Fibroblast of lung (primary cell): ENCODE results near the gene C6orf132. TPM values are rescaled to one million over a fixed set of nuclear protein-coding genes. Genes with fewer than 3 reads are reported as not detected.

Experiments
- DNase-seq, 2 donors: peaks; one replicate each; pipeline versions ENCODE4 v3.0.0 to v3.0.0-alpha.2; 2010; ENCODE audit warnings: low read depth in 2 of 2
- H2AFZ ChIP-seq: 2 replicates; pipeline ENCODE4 v1.5.1; 2012; ENCODE audit warnings: low read length, control low read depth, inconsistent platforms
- H3K27ac ChIP-seq: 2 replicates; pipeline ENCODE4 v1.5.1; 2011; ENCODE audit warnings: low read length, control low read depth; ENCODE audit not compliant: insufficient read depth
- H3K27me3 ChIP-seq: 2 replicates; pipeline ENCODE4 v1.5.1; 2011; ENCODE audit warnings: mild to moderate bottlenecking, low read length; ENCODE audit not compliant: control insufficient read depth, insufficient read depth
- H3K36me3 ChIP-seq: 2 replicates; pipeline ENCODE4 v1.5.1; 2011; ENCODE audit warnings: low read length; ENCODE audit not compliant: control insufficient read depth, insufficient read depth
- H3K4me1 ChIP-seq: 2 replicates; pipeline ENCODE4 v1.5.1; 2011; ENCODE audit warnings: low read length; ENCODE audit not compliant: control insufficient read depth, insufficient read depth; ENCODE audit errors: extremely low read depth
- H3K4me2 ChIP-seq: 2 replicates; pipeline ENCODE4 v1.5.1; 2011; ENCODE audit warnings: low read length, control low read depth; ENCODE audit not compliant: insufficient read depth; ENCODE audit errors: extremely low read depth
- H3K4me3 ChIP-seq, 4 experiments: fragments of 200-600 bp in 1 of 4; sonication (generic) in 1 of 4; replicated peaks in 1 of 4; 2 replicates each; pipeline ENCODE4 v1.5.1; 2011 to 2016; ENCODE audit warnings: low read length in 4 of 4, low read depth in 3 of 4, mild to moderate bottlenecking in 3 of 4, control low read depth in 2 of 4, inconsistent platforms in 1 of 4, mixed read lengths in 1 of 4; ENCODE audit not compliant: insufficient read depth in 1 of 4; ENCODE audit errors: control extremely low read depth in 1 of 4
- H3K79me2 ChIP-seq: 2 replicates; pipeline ENCODE4 v1.5.1; 2012; ENCODE audit warnings: mild to moderate bottlenecking, low read length, inconsistent platforms; ENCODE audit not compliant: control insufficient read depth, insufficient read depth
- H3K9ac ChIP-seq: 2 replicates; pipeline ENCODE4 v1.5.1; 2011; ENCODE audit warnings: mild to moderate bottlenecking, low read length, control low read depth; ENCODE audit not compliant: insufficient read depth
- H3K9me3 ChIP-seq: 2 replicates; pipeline ENCODE4 v1.5.1; 2012; ENCODE audit warnings: low read depth, low read length; ENCODE audit not compliant: control insufficient read depth, insufficient read depth
- H4K20me1 ChIP-seq: 2 replicates; pipeline ENCODE4 v1.5.1; 2011; ENCODE audit warnings: low read length; ENCODE audit not compliant: control insufficient read depth, insufficient read depth; ENCODE audit errors: extremely low read depth
- CTCF ChIP-seq, 2 donors: IDR thresholded peaks in 1 of 2; conservative IDR thresholded peaks in 1 of 2; 1 replicate in 1 of 2; 2 replicates in 1 of 2; pipeline ENCODE4 v1.5.1; 2011 to 2012; ENCODE audit warnings: low read length in 2 of 2, control low read depth in 1 of 2, inconsistent platforms in 1 of 2, low read depth in 1 of 2, mild to moderate bottlenecking in 1 of 2
- EZH2 ChIP-seq: IDR thresholded peaks from 2 replicates; pipeline ENCODE4 v1.5.1; 2012; ENCODE audit warnings: low read length, control low read depth, mild to moderate bottlenecking; ENCODE audit errors: missing control alignments
- polyA plus RNA-seq, 2 donors: library from polyadenylated mRNA; depleted of rRNA in 1 of 2; stranded (reverse) in 1 of 2; unstranded in 1 of 2; fragments of >200 nt; gene quantifications; 2 replicates each; pipeline ENCODE4 v1.2.1, GENCODE V29; 2011 to 2012; ENCODE audit warnings: missing spikeins in 1 of 2
- total RNA-seq: library from RNA; depleted of rRNA; stranded (reverse); fragments of >200 nt; gene quantifications from 2 replicates; pipeline ENCODE4 v1.2.1, GENCODE V29; 2014

Gene C6orf132
- total and polyA plus RNA-seq, 2 donors (not counting 1 experiment from before 2014, with no cell fraction given): 0.87 to 1.2 TPM

GRCh38 chr6:42090819-42091717, 51.4 kb downstream of the C6orf132 start:
- Histone ChIP-seq H3K27ac (no peak overlapping the region), H3K4me3 (no peak overlapping the region), H3K9me3 (no peaks in the 10 kb centered on the region), H3K79me2 (no peaks in the 10 kb centered on the region), H3K27me3 (no peaks in the 10 kb centered on the region), H3K4me1 (peaks cover 2% of the 10 kb centered on the region), H4K20me1 (no peaks in the 10 kb centered on the region), H3K9ac (no peak overlapping the region), H3K36me3 (no peaks in the 10 kb centered on the region), H2AFZ (no peak overlapping the region), H3K4me2 (no peak overlapping the region)
- no peak for TF ChIP-seq EZH2
- TF ChIP-seq CTCF (conservative IDR thresholded peaks at IDR 0.05 in 1 of 2, IDR thresholded peaks at IDR 0.05 in 1 of 2; ENCODE audit: low read depth in 1 of 2, low read length in 2 of 2): no peak
- DNase-seq: no peak

- no peak overlapping the region for H3K9ac ChIP-seq
- H3K36me3 ChIP-seq: no peaks in the 10 kb centered on the region
- TF ChIP-seq EZH2 (no peak), CTCF (conservative IDR thresholded peaks at IDR 0.05 in 1 of 2, IDR thresholded peaks at IDR 0.05 in 1 of 2; ENCODE audit: low read depth in 1 of 2, low read length in 2 of 2) (no peak)
- H4K20me1 ChIP-seq: no peaks in the 10 kb centered on the region
- H3K27ac ChIP-seq: no peak overlapping the region
- peak; percentile 56 to 58 for DNase-seq
- H3K27me3 ChIP-seq: no peaks in the 10 kb centered on the region
- H3K4me2 ChIP-seq: peak overlapping the region; percentile 21
- H3K4me1 ChIP-seq: peaks cover 2% of the 10 kb centered on the region
- no peak overlapping the region for H2AFZ ChIP-seq
- H3K9me3 ChIP-seq: no peaks in the 10 kb centered on the region
- no peaks in the 10 kb centered on the region for H3K79me2 ChIP-seq
- no peak overlapping the region for H3K4me3 ChIP-seq
These were observed 54.3 kb downstream of the C6orf132 start for GRCh38 chr6:42088101-42088591.
